HFFc6 (cell line): ENCODE measurements around the gene MAP4K5. TPM values are rescaled to one million over a fixed set of nuclear protein-coding genes. Genes with fewer than 3 reads are reported as not detected.

Source experiments
- DNase-seq: peaks from one replicate; pipeline ENCODE4 v3.0.0-alpha.2; 2018
- H3K27ac Mint-ChIP-seq: 2 replicates; pipeline ENCODE4 v1.8.0; 2020; ENCODE audit warnings: mild to moderate bottlenecking, mixed read lengths
- H3K27me3 Mint-ChIP-seq: 2 replicates; pipeline ENCODE4 v1.8.0; 2021; ENCODE audit warnings: mild to moderate bottlenecking, moderate library complexity, mixed read lengths; ENCODE audit not compliant: insufficient read depth
- H3K36me3 Mint-ChIP-seq: 2 replicates; pipeline ENCODE4 v1.8.0; 2021; ENCODE audit warnings: low read depth, mixed read lengths
- H3K4me1 Mint-ChIP-seq: 2 replicates; pipeline ENCODE4 v1.8.0; 2020; ENCODE audit warnings: low read depth, mixed read lengths
- H3K4me3 Mint-ChIP-seq: 2 replicates; pipeline ENCODE4 v1.8.0; 2020; ENCODE audit warnings: mild to moderate bottlenecking, moderate library complexity, mixed read lengths
- H3K9me3 Mint-ChIP-seq: 2 replicates; pipeline ENCODE4 v1.8.0; 2020; ENCODE audit warnings: mild to moderate bottlenecking, mixed read lengths
- total RNA-seq, 6 experiments: library from RNA; stranded (reverse); fragmentation: NEBNext Ultra II Directional; extraction: Animal tissue kit (Norgen Biotek cat#: 25700); gene quantifications; 2 replicates in 1 of 6; 3 replicates in 5 of 6; pipeline ENCODE4 v1.2.3, GENCODE V29; 2021
- TF ChIP-seq, protein P1 (sequence below): fragments of 200-600 bp; sonication (generic); IDR thresholded peaks from 2 replicates; pipeline ENCODE4 v1.5.0; 2021; ENCODE audit warnings: antibody characterized with exemption, mild to moderate bottlenecking

MAP4K5 gene
- total RNA-seq, 6 experiments from 2014 or later = 61.4 to 74.5 (median 69.7) TPM

GRCh38 chr14:50489851-50490250 lies 42.5 kb downstream of the MAP4K5 start:
- Mint-ChIP-seq H3K27ac (no peak overlapping the region), H3K27me3 (no peaks in the 10 kb centered on the region), H3K36me3 (peaks cover 13% of the 10 kb centered on the region), H3K4me3 (no peak overlapping the region), H3K4me1 (peaks cover 7% of the 10 kb centered on the region), H3K9me3 (no peaks in the 10 kb centered on the region)
- TF ChIP-seq, protein P1, sequence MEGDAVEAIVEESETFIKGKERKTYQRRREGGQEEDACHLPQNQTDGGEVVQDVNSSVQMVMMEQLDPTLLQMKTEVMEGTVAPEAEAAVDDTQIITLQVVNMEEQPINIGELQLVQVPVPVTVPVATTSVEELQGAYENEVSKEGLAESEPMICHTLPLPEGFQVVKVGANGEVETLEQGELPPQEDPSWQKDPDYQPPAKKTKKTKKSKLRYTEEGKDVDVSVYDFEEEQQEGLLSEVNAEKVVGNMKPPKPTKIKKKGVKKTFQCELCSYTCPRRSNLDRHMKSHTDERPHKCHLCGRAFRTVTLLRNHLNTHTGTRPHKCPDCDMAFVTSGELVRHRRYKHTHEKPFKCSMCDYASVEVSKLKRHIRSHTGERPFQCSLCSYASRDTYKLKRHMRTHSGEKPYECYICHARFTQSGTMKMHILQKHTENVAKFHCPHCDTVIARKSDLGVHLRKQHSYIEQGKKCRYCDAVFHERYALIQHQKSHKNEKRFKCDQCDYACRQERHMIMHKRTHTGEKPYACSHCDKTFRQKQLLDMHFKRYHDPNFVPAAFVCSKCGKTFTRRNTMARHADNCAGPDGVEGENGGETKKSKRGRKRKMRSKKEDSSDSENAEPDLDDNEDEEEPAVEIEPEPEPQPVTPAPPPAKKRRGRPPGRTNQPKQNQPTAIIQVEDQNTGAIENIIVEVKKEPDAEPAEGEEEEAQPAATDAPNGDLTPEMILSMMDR = no peak
- no peak for DNase-seq

DNA sequence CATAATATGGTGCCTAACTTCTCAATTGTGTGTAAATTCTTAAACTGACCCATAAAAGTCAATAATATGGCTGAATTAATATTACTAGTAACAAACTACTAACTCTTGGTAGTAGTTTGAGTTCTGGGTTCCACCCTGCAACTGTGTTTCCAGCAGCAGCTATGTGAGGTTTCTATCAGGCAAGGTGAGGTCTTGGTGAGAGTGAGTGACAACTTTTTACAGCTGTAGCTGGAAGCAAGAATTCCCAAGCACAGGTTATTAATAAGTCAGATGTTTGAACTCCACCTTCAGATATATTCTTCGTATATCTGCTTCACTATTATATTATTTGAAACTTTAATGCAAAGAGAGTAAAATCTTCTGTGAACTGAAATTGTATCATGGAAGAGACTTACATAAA lies 43.8 kb downstream of the MAP4K5 start:
- Mint-ChIP-seq H3K36me3 (peaks cover 12% of the 10 kb centered on the region), H3K4me1 (peaks cover 7% of the 10 kb centered on the region), H3K27me3 (no peaks in the 10 kb centered on the region), H3K9me3 (no peaks in the 10 kb centered on the region), H3K4me3 (no peak overlapping the region), H3K27ac (no peak overlapping the region)
- DNase-seq = no peak
- TF ChIP-seq, protein P1 = no peak

DNA sequence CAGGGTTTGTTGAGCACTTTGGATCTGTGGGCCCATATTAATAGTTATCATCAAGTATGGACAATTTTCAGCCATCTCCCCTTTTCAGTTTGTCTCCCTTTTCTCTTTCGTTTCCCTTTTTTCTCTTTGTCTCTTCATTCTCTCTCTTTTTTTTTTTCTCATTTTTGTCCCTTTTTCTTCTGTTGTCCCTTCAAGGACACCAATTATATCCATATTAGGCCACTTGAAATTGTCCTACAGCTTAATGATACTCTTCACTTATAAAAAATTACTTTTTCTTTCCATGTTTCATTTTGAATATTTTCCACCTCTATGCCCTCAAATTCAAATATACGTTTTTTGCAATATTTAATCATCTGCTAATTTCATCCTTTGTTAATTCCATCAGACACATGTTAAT lies 53.3 kb downstream of the MAP4K5 start:
- H3K9me3 Mint-ChIP-seq = peaks cover 27% of the 10 kb centered on the region
- TF ChIP-seq, protein P1 = no peak
- no peak overlapping the region for H3K27ac Mint-ChIP-seq
- H3K27me3 Mint-ChIP-seq = peaks cover 2% of the 10 kb centered on the region; the same call in 1 of the 2 replicates
- peaks cover 61% of the 10 kb centered on the region for H3K36me3 Mint-ChIP-seq
- DNase-seq = no peak
- no peak overlapping the region for H3K4me3 Mint-ChIP-seq
- H3K4me1 Mint-ChIP-seq = peaks cover 5% of the 10 kb centered on the region

GRCh38 chr14:50477760-50478159 lies 54.6 kb downstream of the MAP4K5 start:
- Mint-ChIP-seq H3K27me3 (peaks cover 2% of the 10 kb centered on the region; the same call in 1 of the 2 replicates), H3K9me3 (peaks cover 38% of the 10 kb centered on the region), H3K36me3 (peaks cover 66% of the 10 kb centered on the region), H3K27ac (no peak overlapping the region), H3K4me3 (no peak overlapping the region), H3K4me1 (peaks cover 5% of the 10 kb centered on the region)
- TF ChIP-seq, protein P1 = no peak
- no peak for DNase-seq

DNA sequence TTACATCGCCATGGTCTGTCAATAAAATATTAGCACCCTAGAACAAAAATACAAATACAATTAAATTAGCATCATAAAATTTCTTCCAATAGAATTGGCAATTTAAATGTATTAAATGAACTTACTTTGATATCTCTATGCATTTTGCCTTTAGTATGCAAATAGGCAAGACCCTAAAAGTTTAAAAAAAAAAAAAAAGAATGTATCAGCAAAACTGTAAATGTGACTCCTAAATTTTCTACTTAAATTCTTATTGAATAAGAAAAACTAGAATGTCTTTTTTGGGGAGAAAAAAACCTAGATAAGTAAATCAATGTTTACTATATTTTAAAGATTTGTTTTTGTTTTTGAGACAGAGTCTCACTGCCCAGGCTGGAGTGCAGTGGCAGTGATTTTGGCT lies 56.2 kb downstream of the MAP4K5 start:
- Mint-ChIP-seq H3K27me3 (peaks cover 2% of the 10 kb centered on the region; the same call in 1 of the 2 replicates), H3K27ac (no peak overlapping the region), H3K36me3 (peaks cover 80% of the 10 kb centered on the region), H3K9me3 (peaks cover 55% of the 10 kb centered on the region), H3K4me1 (peaks cover 5% of the 10 kb centered on the region), H3K4me3 (no peak overlapping the region)
- TF ChIP-seq, protein P1 = no peak
- DNase-seq = no peak

DNA sequence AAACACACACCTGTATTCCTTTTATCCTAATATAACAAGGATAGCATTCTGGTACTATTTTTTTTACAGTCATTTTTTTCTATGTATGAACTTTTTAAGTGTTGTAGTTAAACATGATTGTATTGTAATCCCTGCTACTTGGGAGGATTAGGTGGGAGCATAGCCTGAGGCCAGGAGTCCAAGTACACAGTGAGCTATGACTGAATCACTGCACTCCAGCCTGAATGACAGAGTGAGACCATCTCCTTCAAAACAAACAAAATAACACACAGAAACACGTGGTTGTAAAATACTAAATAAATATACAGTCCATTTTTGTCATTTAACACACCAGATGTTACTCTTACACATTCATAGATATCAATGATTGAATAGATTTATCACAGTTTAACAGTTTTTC lies 56.9 kb downstream of the MAP4K5 start:
- Mint-ChIP-seq H3K4me3 (no peak overlapping the region), H3K9me3 (peaks cover 61% of the 10 kb centered on the region), H3K36me3 (peaks cover 85% of the 10 kb centered on the region), H3K4me1 (peaks cover 5% of the 10 kb centered on the region), H3K27ac (no peak overlapping the region), H3K27me3 (peaks cover 2% of the 10 kb centered on the region; the same call in 1 of the 2 replicates)
- peak; percentile 26 for DNase-seq
- TF ChIP-seq, protein P1 = no peak
